Adrenal gland (tissue), 12 donors: ENCODE results near the gene MARK1. TPM values are rescaled to one million over a fixed set of nuclear protein-coding genes. Genes with fewer than 3 reads are reported as not detected.

Experiments
- DNase-seq, 7 donors: peaks; one replicate each; pipeline ENCODE4 v3.0.0-alpha.2; 2019 to 2020
- H3K27ac ChIP-seq, 5 donors: fragments of 200-600 bp; sonication (generic) in 4 of 5; 1 replicate in 3 of 5; 2 replicates in 2 of 5; pipeline versions ENCODE4 v1.5.1 to v1.8.0; 2016 to 2020; ENCODE audit warnings: mild to moderate bottlenecking in 1 of 5
- H3K27me3 ChIP-seq: fragments of 200-600 bp; 2 replicates; pipeline ENCODE4 v1.8.0; 2021
- H3K36me3 ChIP-seq, 2 donors: fragments of 200-600 bp; replicated peaks in 1 of 2; 1 replicate in 1 of 2; 2 replicates in 1 of 2; pipeline versions ENCODE4 v1.5.1 to v1.8.0; 2018 to 2022
- H3K4me1 ChIP-seq, 2 donors: fragments of 200-600 bp; replicated peaks in 1 of 2; 1 replicate in 1 of 2; 2 replicates in 1 of 2; pipeline versions ENCODE4 v1.5.1 to v1.8.0; 2018 to 2021
- H3K4me3 ChIP-seq, 4 donors: fragments of 200-600 bp; sonication (generic) in 3 of 4; one replicate each; pipeline ENCODE4 v1.5.1; 2016 to 2018
- H3K9me3 ChIP-seq, 3 donors: fragments of 200-600 bp; sonication (generic) in 1 of 3; replicated peaks in 1 of 3; 1 replicate in 2 of 3; 2 replicates in 1 of 3; pipeline versions ENCODE4 v1.5.1 to v1.8.0; 2016 to 2021
- CTCF ChIP-seq, 6 experiments: fragments of 450-650 bp in 4 of 6; fragments of 200-600 bp in 2 of 6; sonication (generic) in 1 of 6; IDR thresholded peaks; 1 replicate in 5 of 6; 2 replicates in 1 of 6; pipeline versions ENCODE4 v1.5.1 to v1.8.0; 2016 to 2021; ENCODE audit warnings: antibody characterized with exemption in 6 of 6, mild to moderate bottlenecking in 2 of 6, moderate library complexity in 1 of 6
- POLR2A ChIP-seq, 2 donors: fragments of 450-650 bp; IDR thresholded peaks; one replicate each; pipeline ENCODE4 v1.6.1; 2017; ENCODE audit warnings: antibody characterized with exemption in 2 of 2, mild to moderate bottlenecking in 2 of 2, moderate library complexity in 1 of 2
- WGBS, 4 donors: extraction: QIAGEN DNeasy Blood & Tissue Kit in 2 of 4; methylation state at CpG; one replicate each; pipeline versions ENCODE4 v1.1.5 to v1.1.7; 2013 to 2017; 5-methylcytosine and 5-hydroxymethylcytosine counted together
- intact Hi-C, 2 donors: fragments of 100-400 bp; cut with DNase I; formaldehyde crosslinking; loops; one replicate each; pipeline versions ENCODE4 v1.14.1 to v1.15.0; 2022 to 2023
- polyA plus RNA-seq, 3 donors: library from polyadenylated mRNA; stranded (reverse); fragments of 200-250 nt in 2 of 3; fragments of 350-450 nt in 1 of 3; fragmentation: Illumina TruSeq in 1 of 3; extraction: RNeasy Lipid Tissue Mini Kit (QIAGEN cat#74804) in 1 of 3; gene quantifications; one replicate each; pipeline ENCODE4 v1.2.3, GENCODE V29; 2013 to 2014
- total RNA-seq, 9 donors: library from RNA; depleted of rRNA in 4 of 9; stranded (reverse); fragments of >200 nt in 4 of 9; fragments of 120-200 nt in 1 of 9; fragmentation: NEBNext Ultra II Directional in 1 of 9; extraction: Animal tissue kit (Norgen Biotek cat#: 25700) in 1 of 9; gene quantifications; one replicate each; pipeline versions ENCODE4 v1.1.0 to v1.2.4, GENCODE V29; 2013 to 2023
- donor health status: healthy with polysubstance abuse.
- donor health status: Bipolar disorder and iron deficiency.
- donor health status: DM: yes; HTN: yes; CAD: no.
- donor health status: DM: no; HTN: no; CAD: no.
- donor health status: DM: no; HTN: no; CAD: no.
- donor health status: DM: yes; HTN: yes; CAD: no.

The MARK1 gene
- total and polyA plus RNA-seq, 12 donors, result 1.7 to 9.1 (median 3.9) TPM

DNA sequence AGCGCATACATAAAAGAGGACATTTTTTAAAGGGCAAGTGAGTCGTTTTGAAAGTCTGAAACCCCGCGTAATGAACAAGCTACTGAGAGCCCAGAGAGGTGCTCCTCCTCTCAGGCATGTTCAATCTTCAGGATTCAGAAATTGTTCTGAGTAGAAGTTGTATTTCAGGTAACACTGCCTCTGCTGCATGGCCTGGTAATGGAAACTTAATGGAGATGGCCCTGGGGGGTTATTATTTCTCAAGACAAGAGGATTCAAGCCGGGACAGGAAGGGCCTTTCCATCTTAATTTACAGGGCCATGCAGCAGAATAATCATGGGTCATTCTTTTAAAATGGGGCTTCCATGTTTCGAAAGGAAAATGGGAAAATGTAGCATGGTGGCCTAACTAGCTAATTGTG is 42.1 kb upstream of the MARK1 start:
- WGBS, 4 donors, result 71 to 80% (median 79%) methylated on average over 6 of the region's 6 CpGs

DNA sequence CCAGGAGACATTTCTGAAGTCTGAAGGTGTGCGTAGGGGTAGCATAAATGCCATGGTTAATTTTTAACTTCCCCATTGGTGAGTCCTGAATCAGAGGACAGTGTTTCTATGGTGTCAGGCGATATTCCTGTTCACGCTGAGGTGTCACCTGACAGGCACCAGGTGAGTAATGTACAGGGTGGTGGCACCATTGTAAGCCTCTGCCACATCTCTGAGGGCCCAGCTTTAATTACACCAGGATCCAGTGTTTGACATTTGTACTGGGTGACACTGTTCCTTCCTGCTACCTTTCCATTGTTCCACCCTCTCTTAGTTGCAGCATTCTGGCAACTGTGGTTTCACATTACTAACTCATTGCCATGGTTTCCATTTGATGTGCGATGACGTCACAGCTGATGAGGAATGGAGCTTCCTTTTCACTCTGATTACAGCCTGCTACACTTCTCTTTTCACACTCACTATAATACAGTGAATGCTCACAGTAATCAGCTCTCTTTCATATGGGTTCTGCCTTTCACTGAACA is 40.6 kb upstream of the MARK1 start:
- Histone ChIP-seq H3K9me3 (no peaks in the 10 kb centered on the region), H3K27ac (no peak overlapping the region), H3K36me3 (no peaks in the 10 kb centered on the region), H3K4me1 (no peaks in the 10 kb centered on the region), H3K27me3 (no peaks in the 10 kb centered on the region), H3K4me3 (no peak overlapping the region)
- intact Hi-C loops, result no loop called here
- TF ChIP-seq CTCF (IDR thresholded peaks at IDR 0.05) (no peak), POLR2A (IDR thresholded peaks at IDR 0.05) (no peak)
- 70 to 81% (median 74%) methylated on average over 5 of the region's 5 CpGs for WGBS, 4 donors
- no peak for DNase-seq

More for the DNA sequence above, 42.1 kb upstream of the MARK1 start:
- no peak overlapping the region for H3K27ac ChIP-seq
- no peaks in the 10 kb centered on the region for H3K4me1 ChIP-seq
- intact Hi-C loops, result no loop called here
- H3K9me3 ChIP-seq, result no peaks in the 10 kb centered on the region
- H3K27me3 ChIP-seq, result peaks cover 3% of the 10 kb centered on the region
- no peak overlapping the region for H3K4me3 ChIP-seq
- no peak for TF ChIP-seq POLR2A (IDR thresholded peaks at IDR 0.05)
- TF ChIP-seq CTCF (IDR thresholded peaks at IDR 0.05), result no peak
- no peak for DNase-seq
- no peaks in the 10 kb centered on the region for H3K36me3 ChIP-seq

GRCh38 chr1:220491891-220492290 is 36.0 kb upstream of the MARK1 start:
- intact Hi-C loops, result no loop called here
- Histone ChIP-seq H3K27ac (no peak overlapping the region), H3K27me3 (no peaks in the 10 kb centered on the region), H3K9me3 (no peaks in the 10 kb centered on the region), H3K4me1 (no peaks in the 10 kb centered on the region), H3K36me3 (no peaks in the 10 kb centered on the region), H3K4me3 (no peak overlapping the region)
- no peak for DNase-seq
- 61 to 80% (median 74%) methylated on average over 1 to 2 of the region's 2 CpGs for WGBS, 4 donors
- TF ChIP-seq CTCF (IDR thresholded peaks at IDR 0.05) (no peak), POLR2A (IDR thresholded peaks at IDR 0.05) (no peak)

GRCh38 chr1:220497220-220497947 is 30.6 kb upstream of the MARK1 start:
- no peak for DNase-seq
- TF ChIP-seq POLR2A (IDR thresholded peaks at IDR 0.05), result no peak
- TF ChIP-seq CTCF (IDR thresholded peaks at IDR 0.05), result no peak

More at GRCh38 chr1:220497220-220497947, 30.6 kb upstream of the MARK1 start:
- Histone ChIP-seq H3K27ac (no peak overlapping the region), H3K27me3 (no peaks in the 10 kb centered on the region), H3K36me3 (no peaks in the 10 kb centered on the region), H3K4me1 (no peaks in the 10 kb centered on the region), H3K4me3 (no peak overlapping the region), H3K9me3 (no peaks in the 10 kb centered on the region)
- intact Hi-C loops, result no loop called here
- WGBS, 4 donors, result 52 to 74% (median 62%) methylated on average over 5 of the region's 5 CpGs
